WTC11 (cell line): ENCODE measurements around the gene SLC44A5. TPM values are rescaled to one million over a fixed set of nuclear protein-coding genes. Genes with fewer than 3 reads are reported as not detected.

Experiments used
- ATAC-seq: fragments of 200-7000 bp; cut with Tn5 transposase; 2 replicates; pipeline ENCODE4 v1.10.0; 2021; ENCODE audit warnings: mild to moderate bottlenecking, moderate library complexity
- CTCF ChIA-PET: fragments of 300-600 bp; sonication (Branson Sonifier 250); formaldehyde crosslinking; loops from one replicate; lab custom pipeline; 2021; ENCODE audit warnings: antibody characterized with exemption; lab: Charles Lee
- POLR2A ChIA-PET: fragments of 350-600 bp; sonication (Branson Sonifier 250); formaldehyde crosslinking; loops from one replicate; lab custom pipeline; 2021; ENCODE audit warnings: antibody characterized with exemption; lab: Charles Lee
- DNase-seq: peaks from one replicate; pipeline ENCODE4 v3.0.0; 2021; ENCODE audit warnings: low spot score
- H3K27ac Mint-ChIP-seq: 2 replicates; pipeline ENCODE4 v1.8.0; 2021; ENCODE audit warnings: mixed read lengths
- H3K27me3 Mint-ChIP-seq: 2 replicates; pipeline ENCODE4 v1.8.0; 2021; ENCODE audit warnings: low read depth, mild to moderate bottlenecking, moderate library complexity, mixed read lengths
- H3K36me3 Mint-ChIP-seq: 2 replicates; pipeline ENCODE4 v1.8.0; 2021; ENCODE audit warnings: mixed read lengths
- H3K4me1 Mint-ChIP-seq: 2 replicates; pipeline ENCODE4 v1.8.0; 2022; ENCODE audit warnings: mixed read lengths
- H3K4me3 Mint-ChIP-seq: 2 replicates; pipeline ENCODE4 v1.8.0; 2021; ENCODE audit warnings: mild to moderate bottlenecking, moderate library complexity, mixed read lengths
- H3K9me3 Mint-ChIP-seq: 2 replicates; pipeline ENCODE4 v1.8.0; 2021; ENCODE audit warnings: mixed read lengths
- CBFB ChIP-seq: sonication (generic); formaldehyde crosslinking; IDR thresholded peaks from 2 replicates; pipeline ENCODE4 v1.8.1; 2022; ENCODE audit warnings: mild to moderate bottlenecking, low read depth, missing genetic modification reagents
- CREM ChIP-seq: sonication (generic); formaldehyde crosslinking; IDR thresholded peaks from 2 replicates; pipeline ENCODE4 v1.8.1; 2022; ENCODE audit warnings: mild to moderate bottlenecking, missing genetic modification reagents, moderate library complexity
- ESRRA ChIP-seq: sonication (generic); formaldehyde crosslinking; IDR thresholded peaks from 2 replicates; pipeline ENCODE4 v1.8.1; 2022; ENCODE audit warnings: mild to moderate bottlenecking, missing genetic modification reagents, borderline replicate concordance
- NR2C2 ChIP-seq: sonication (generic); formaldehyde crosslinking; IDR thresholded peaks from 2 replicates; pipeline ENCODE4 v1.8.0; 2022; ENCODE audit warnings: mild to moderate bottlenecking, missing genetic modification reagents
- RORB ChIP-seq: fragments of 250-450 bp; sonication (Bioruptor Pico); IDR thresholded peaks from 2 replicates; pipeline ENCODE4 v1.9.0; 2021; ENCODE audit warnings: mild to moderate bottlenecking
- ZBTB21 ChIP-seq: sonication (generic); formaldehyde crosslinking; IDR thresholded peaks from 2 replicates; pipeline ENCODE4 v1.8.1; 2023; ENCODE audit warnings: mild to moderate bottlenecking, missing genetic modification reagents, borderline replicate concordance
- ZNF121 ChIP-seq: sonication (generic); formaldehyde crosslinking; IDR thresholded peaks from 2 replicates; pipeline ENCODE4 v1.8.0; 2023; ENCODE audit warnings: missing genetic modification reagents
- ZNF138 ChIP-seq: sonication (generic); formaldehyde crosslinking; conservative IDR thresholded peaks from 2 replicates; pipeline ENCODE4 v1.8.1; 2022; ENCODE audit warnings: mild to moderate bottlenecking, moderate library complexity, missing genetic modification reagents
- ZNF263 ChIP-seq: sonication (generic); formaldehyde crosslinking; IDR thresholded peaks from 2 replicates; pipeline ENCODE4 v1.8.1; 2022; ENCODE audit warnings: low read depth, mild to moderate bottlenecking, moderate library complexity, missing genetic modification reagents
- ZNF396 ChIP-seq: fragments of 250-450 bp; sonication (Bioruptor Pico); IDR thresholded peaks from 2 replicates; pipeline ENCODE4 v1.8.0; 2021; ENCODE audit warnings: mild to moderate bottlenecking, moderate library complexity, borderline replicate concordance
- ZNF671 ChIP-seq: fragments of 250-450 bp; sonication (Bioruptor Pico); IDR thresholded peaks from 2 replicates; pipeline ENCODE4 v1.8.0; 2021; ENCODE audit warnings: mild to moderate bottlenecking
- total RNA-seq: library from RNA; stranded (reverse); gene quantifications from 3 replicates; pipeline ENCODE4 v1.2.3, GENCODE V29; 2021
- TF ChIP-seq, protein P1 (sequence below): sonication (generic); formaldehyde crosslinking; IDR thresholded peaks from 2 replicates; pipeline ENCODE4 v1.8.0; 2023; ENCODE audit warnings: missing genetic modification reagents
- TF ChIP-seq, protein P2 (sequence below): sonication (generic); formaldehyde crosslinking; IDR thresholded peaks from 2 replicates; pipeline ENCODE4 v1.8.1; 2023; ENCODE audit warnings: mild to moderate bottlenecking, missing genetic modification reagents, borderline replicate concordance
- TF ChIP-seq, protein P3 (sequence below): sonication (generic); formaldehyde crosslinking; IDR thresholded peaks from 2 replicates; pipeline ENCODE4 v1.8.0; 2022; ENCODE audit warnings: mild to moderate bottlenecking, missing genetic modification reagents
- TF ChIP-seq, protein P4 (sequence below): sonication (generic); formaldehyde crosslinking; IDR thresholded peaks from 2 replicates; pipeline ENCODE4 v1.8.1; 2022; ENCODE audit warnings: low read depth, missing genetic modification reagents, borderline replicate concordance
- TF ChIP-seq, protein P5 (sequence below): fragments of 250-450 bp; sonication (Bioruptor Pico); IDR thresholded peaks from 2 replicates; pipeline ENCODE4 v1.9.0; 2021; ENCODE audit warnings: mild to moderate bottlenecking
- TF ChIP-seq, protein P6 (sequence below): sonication (generic); formaldehyde crosslinking; IDR thresholded peaks from 2 replicates; pipeline ENCODE4 v1.8.1; 2022; ENCODE audit warnings: low read depth, mild to moderate bottlenecking, moderate library complexity, missing genetic modification reagents, borderline replicate concordance
- TF ChIP-seq, protein P7 (sequence below): fragments of 200-600 bp; IDR thresholded peaks from 2 replicates; pipeline ENCODE4 v1.8.0; 2022; ENCODE audit warnings: antibody characterized with exemption
- TF ChIP-seq, protein P8 (sequence below): fragments of 250-450 bp; sonication (Bioruptor Pico); conservative IDR thresholded peaks from 2 replicates; pipeline ENCODE4 v1.9.0; 2021; ENCODE audit warnings: mild to moderate bottlenecking
- TF ChIP-seq, protein P9 (sequence below): sonication (generic); formaldehyde crosslinking; IDR thresholded peaks from 2 replicates; pipeline ENCODE4 v1.8.1; 2022; ENCODE audit warnings: mild to moderate bottlenecking, moderate library complexity, missing genetic modification reagents

SLC44A5 gene
- total RNA-seq, 1 experiment from 2014 or later, result 1.8 TPM

DNA sequence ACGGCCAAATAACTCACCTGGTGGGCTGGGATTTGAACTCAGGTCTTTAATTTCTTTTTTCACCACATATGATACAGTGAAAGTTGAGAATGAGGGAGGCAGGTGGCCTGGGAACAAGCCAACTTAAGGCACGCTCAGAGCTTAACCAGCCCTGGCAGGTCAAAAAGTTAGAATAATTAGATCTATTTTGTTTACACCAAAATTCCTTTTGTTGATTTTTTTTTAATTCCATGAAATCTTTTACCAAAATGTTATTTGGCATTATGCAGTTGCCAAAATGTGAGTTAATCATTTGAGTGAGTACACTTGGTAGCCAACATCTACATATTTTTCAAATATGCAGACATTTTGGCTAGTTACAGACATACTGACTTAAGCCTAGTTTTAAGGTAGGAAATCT is 439.9 kb downstream of the SLC44A5 start:
- Mint-ChIP-seq H3K27me3 (no peaks in the 10 kb centered on the region), H3K27ac (no peak overlapping the region), H3K36me3 (no peaks in the 10 kb centered on the region), H3K4me3 (no peak overlapping the region), H3K4me1 (0 out of 2 replicates have a peak, but pooled peaks cover 3% of the 10 kb centered on the region), H3K9me3 (peaks cover 7% of the 10 kb centered on the region)
- TF ChIP-seq, protein P1, sequence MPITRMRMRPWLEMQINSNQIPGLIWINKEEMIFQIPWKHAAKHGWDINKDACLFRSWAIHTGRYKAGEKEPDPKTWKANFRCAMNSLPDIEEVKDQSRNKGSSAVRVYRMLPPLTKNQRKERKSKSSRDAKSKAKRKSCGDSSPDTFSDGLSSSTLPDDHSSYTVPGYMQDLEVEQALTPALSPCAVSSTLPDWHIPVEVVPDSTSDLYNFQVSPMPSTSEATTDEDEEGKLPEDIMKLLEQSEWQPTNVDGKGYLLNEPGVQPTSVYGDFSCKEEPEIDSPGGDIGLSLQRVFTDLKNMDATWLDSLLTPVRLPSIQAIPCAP (CRISPR knock-in tag), result no peak
- TF ChIP-seq, protein P2, sequence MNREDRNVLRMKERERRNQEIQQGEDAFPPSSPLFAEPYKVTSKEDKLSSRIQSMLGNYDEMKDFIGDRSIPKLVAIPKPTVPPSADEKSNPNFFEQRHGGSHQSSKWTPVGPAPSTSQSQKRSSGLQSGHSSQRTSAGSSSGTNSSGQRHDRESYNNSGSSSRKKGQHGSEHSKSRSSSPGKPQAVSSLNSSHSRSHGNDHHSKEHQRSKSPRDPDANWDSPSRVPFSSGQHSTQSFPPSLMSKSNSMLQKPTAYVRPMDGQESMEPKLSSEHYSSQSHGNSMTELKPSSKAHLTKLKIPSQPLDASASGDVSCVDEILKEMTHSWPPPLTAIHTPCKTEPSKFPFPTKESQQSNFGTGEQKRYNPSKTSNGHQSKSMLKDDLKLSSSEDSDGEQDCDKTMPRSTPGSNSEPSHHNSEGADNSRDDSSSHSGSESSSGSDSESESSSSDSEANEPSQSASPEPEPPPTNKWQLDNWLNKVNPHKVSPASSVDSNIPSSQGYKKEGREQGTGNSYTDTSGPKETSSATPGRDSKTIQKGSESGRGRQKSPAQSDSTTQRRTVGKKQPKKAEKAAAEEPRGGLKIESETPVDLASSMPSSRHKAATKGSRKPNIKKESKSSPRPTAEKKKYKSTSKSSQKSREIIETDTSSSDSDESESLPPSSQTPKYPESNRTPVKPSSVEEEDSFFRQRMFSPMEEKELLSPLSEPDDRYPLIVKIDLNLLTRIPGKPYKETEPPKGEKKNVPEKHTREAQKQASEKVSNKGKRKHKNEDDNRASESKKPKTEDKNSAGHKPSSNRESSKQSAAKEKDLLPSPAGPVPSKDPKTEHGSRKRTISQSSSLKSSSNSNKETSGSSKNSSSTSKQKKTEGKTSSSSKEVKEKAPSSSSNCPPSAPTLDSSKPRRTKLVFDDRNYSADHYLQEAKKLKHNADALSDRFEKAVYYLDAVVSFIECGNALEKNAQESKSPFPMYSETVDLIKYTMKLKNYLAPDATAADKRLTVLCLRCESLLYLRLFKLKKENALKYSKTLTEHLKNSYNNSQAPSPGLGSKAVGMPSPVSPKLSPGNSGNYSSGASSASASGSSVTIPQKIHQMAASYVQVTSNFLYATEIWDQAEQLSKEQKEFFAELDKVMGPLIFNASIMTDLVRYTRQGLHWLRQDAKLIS (CRISPR knock-in tag), result no peak
- TF ChIP-seq, protein P3, sequence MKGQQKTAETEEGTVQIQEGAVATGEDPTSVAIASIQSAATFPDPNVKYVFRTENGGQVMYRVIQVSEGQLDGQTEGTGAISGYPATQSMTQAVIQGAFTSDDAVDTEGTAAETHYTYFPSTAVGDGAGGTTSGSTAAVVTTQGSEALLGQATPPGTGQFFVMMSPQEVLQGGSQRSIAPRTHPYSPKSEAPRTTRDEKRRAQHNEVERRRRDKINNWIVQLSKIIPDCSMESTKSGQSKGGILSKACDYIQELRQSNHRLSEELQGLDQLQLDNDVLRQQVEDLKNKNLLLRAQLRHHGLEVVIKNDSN (CRISPR knock-in tag), result no peak
- TF ChIP-seq CBFB (CRISPR knock-in tag) (no peak), ZNF396 (CRISPR knock-in tag) (no peak), ZNF263 (CRISPR knock-in tag) (no peak), ZNF138 (CRISPR knock-in tag) (no peak), NR2C2 (CRISPR knock-in tag) (no peak), CREM (CRISPR knock-in tag) (no peak), ZNF121 (no peak), ZBTB21 (CRISPR knock-in tag) (no peak), RORB (no peak), ESRRA (CRISPR knock-in tag) (no peak), ZNF671 (CRISPR knock-in tag) (no peak)
- TF ChIP-seq, protein P4, sequence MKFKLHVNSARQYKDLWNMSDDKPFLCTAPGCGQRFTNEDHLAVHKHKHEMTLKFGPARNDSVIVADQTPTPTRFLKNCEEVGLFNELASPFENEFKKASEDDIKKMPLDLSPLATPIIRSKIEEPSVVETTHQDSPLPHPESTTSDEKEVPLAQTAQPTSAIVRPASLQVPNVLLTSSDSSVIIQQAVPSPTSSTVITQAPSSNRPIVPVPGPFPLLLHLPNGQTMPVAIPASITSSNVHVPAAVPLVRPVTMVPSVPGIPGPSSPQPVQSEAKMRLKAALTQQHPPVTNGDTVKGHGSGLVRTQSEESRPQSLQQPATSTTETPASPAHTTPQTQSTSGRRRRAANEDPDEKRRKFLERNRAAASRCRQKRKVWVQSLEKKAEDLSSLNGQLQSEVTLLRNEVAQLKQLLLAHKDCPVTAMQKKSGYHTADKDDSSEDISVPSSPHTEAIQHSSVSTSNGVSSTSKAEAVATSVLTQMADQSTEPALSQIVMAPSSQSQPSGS (CRISPR knock-in tag), result no peak
- TF ChIP-seq, protein P5, sequence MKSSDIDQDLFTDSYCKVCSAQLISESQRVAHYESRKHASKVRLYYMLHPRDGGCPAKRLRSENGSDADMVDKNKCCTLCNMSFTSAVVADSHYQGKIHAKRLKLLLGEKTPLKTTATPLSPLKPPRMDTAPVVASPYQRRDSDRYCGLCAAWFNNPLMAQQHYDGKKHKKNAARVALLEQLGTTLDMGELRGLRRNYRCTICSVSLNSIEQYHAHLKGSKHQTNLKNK (CRISPR knock-in tag), result no peak
- TF ChIP-seq, protein P6, sequence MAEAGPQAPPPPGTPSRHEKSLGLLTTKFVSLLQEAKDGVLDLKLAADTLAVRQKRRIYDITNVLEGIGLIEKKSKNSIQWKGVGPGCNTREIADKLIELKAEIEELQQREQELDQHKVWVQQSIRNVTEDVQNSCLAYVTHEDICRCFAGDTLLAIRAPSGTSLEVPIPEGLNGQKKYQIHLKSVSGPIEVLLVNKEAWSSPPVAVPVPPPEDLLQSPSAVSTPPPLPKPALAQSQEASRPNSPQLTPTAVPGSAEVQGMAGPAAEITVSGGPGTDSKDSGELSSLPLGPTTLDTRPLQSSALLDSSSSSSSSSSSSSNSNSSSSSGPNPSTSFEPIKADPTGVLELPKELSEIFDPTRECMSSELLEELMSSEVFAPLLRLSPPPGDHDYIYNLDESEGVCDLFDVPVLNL (CRISPR knock-in tag), result no peak
- TF ChIP-seq, protein P7, sequence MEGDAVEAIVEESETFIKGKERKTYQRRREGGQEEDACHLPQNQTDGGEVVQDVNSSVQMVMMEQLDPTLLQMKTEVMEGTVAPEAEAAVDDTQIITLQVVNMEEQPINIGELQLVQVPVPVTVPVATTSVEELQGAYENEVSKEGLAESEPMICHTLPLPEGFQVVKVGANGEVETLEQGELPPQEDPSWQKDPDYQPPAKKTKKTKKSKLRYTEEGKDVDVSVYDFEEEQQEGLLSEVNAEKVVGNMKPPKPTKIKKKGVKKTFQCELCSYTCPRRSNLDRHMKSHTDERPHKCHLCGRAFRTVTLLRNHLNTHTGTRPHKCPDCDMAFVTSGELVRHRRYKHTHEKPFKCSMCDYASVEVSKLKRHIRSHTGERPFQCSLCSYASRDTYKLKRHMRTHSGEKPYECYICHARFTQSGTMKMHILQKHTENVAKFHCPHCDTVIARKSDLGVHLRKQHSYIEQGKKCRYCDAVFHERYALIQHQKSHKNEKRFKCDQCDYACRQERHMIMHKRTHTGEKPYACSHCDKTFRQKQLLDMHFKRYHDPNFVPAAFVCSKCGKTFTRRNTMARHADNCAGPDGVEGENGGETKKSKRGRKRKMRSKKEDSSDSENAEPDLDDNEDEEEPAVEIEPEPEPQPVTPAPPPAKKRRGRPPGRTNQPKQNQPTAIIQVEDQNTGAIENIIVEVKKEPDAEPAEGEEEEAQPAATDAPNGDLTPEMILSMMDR, result no peak
- TF ChIP-seq, protein P8, sequence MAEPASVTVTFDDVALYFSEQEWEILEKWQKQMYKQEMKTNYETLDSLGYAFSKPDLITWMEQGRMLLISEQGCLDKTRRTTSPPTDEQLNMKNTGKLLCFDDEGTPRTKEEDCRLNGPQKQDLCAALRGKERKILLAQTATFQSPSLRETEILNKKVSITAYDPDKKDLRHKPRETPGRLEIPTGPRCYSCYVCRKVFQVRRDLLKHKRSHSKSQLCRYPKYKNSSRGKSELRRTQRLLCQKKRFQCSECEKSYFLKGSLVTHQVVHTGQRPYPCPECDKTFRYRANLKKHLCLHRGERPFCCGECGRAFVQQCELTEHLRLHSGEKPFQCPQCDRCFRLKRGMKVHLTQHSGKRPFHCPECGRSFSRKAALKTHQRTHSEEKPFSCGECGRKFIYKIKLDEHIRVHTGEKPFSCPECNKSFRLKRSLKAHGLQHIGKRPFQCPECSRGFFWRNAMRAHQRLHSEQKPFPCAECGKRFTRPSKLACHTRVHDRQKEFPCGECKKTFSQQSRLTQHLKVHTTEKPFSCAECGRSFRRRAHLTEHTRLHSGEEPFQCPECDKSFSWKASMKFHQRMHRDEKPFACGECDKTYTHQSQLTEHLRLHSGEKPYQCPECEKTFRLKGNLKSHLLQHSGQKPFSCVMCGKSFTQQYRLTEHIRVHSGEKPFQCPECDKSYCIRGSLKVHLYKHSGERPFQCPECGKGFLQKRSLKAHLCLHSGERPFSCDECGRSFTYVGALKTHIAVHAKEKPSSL (CRISPR knock-in tag), result no peak
- TF ChIP-seq, protein P9, sequence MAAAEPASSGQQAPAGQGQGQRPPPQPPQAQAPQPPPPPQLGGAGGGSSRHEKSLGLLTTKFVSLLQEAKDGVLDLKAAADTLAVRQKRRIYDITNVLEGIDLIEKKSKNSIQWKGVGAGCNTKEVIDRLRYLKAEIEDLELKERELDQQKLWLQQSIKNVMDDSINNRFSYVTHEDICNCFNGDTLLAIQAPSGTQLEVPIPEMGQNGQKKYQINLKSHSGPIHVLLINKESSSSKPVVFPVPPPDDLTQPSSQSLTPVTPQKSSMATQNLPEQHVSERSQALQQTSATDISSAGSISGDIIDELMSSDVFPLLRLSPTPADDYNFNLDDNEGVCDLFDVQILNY (CRISPR knock-in tag), result no peak
- POLR2A ChIA-PET, result no interaction called here
- CTCF ChIA-PET, result interaction anchor here (1.0 kb wide), 1 partner anchor 103 kb away, joined by 3 read pairs; no protein-coding TSS in a partner anchor
- ATAC-seq (no peak), DNase-seq (no peak)
